Measurements from ENCODE around the gene GABBR1.

DNA sequence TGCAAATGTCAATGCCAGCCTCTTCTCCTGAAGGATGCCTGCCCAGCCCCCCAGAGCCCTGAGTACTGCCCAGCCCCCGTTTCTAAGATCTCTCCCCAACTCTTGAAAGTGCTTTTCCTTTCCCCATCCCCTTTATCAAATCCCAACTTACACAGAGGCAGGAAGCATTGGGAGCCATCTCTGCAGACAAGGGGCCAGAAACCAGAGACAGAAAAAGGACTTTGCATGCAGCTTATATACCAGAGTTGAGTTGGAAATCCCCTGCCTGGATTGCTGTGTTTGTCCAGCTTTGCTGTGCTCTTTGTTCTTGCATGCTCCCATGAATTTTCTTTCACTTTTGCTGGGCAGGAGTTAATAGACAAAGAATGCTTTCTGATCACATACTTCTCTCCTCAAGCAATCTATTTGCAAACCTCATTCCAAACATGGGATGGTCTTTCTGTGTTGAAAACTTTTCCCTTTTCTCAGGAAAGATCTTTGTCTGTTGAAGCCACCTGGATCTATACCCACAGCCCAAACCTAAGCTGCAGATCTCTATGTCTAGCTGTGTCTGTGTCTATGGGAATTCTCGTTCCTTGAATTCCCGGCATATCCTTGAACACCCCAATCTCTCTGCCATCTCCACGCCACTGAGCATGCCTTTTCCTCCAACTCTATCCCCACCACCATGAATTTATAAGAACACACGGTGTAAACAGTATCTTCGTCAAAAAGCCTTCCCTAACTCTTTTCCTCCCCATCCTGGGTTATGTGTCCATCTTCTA, 73.3 kb downstream of the GABBR1 start, which contains the start of gene UBD:
- TF ChIP-seq, protein P1, sequence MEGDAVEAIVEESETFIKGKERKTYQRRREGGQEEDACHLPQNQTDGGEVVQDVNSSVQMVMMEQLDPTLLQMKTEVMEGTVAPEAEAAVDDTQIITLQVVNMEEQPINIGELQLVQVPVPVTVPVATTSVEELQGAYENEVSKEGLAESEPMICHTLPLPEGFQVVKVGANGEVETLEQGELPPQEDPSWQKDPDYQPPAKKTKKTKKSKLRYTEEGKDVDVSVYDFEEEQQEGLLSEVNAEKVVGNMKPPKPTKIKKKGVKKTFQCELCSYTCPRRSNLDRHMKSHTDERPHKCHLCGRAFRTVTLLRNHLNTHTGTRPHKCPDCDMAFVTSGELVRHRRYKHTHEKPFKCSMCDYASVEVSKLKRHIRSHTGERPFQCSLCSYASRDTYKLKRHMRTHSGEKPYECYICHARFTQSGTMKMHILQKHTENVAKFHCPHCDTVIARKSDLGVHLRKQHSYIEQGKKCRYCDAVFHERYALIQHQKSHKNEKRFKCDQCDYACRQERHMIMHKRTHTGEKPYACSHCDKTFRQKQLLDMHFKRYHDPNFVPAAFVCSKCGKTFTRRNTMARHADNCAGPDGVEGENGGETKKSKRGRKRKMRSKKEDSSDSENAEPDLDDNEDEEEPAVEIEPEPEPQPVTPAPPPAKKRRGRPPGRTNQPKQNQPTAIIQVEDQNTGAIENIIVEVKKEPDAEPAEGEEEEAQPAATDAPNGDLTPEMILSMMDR (IDR thresholded peaks at IDR 0.05; ENCODE audit: extremely low read depth in 1 of 2, insufficient read depth in 1 of 2, low read depth in 1 of 2, low read length in 2 of 2), result no peak
- TF ChIP-seq POLR2AphosphoS5 (IDR thresholded peaks at IDR 0.05; ENCODE audit: insufficient read depth, low read depth, low read length), result no peak

Measured in endothelial cell of umbilical vein (primary cell).